ENCODE data around the gene ITPR2.
"Not testable (repeated sequence)": the region's sequence is repeated elsewhere in the genome, so short reads cannot be mapped to it uniquely, and the experiment has no call there.

The ITPR2 gene

DNA sequence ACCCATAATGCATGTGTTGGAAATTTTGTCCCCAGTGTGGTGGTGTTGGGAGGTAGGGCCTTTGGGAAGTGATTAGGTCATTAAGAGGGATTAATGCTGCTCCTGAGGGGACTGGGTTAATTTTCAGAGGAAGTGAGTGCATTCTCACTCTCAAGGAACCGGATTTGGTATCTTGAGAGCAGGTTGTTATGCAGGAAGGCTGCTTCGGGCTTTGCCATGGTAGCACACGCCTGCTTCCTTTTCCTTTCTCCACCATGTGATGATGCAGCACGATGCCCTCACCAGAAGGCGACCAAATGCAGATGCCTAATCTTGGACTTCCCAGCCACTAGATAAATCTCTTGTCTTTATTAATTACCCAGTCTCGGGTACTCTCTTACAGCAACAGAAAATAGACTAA lies 380.5 kb downstream of the ITPR2 start:
- DNase-seq (ENCODE audit: low read depth in 2 of 2): no peak

GRCh38 chr12:26451763-26452162 lies 381.2 kb downstream of the ITPR2 start:
- no peak for DNase-seq (ENCODE audit: low read depth in 2 of 2)

DNA sequence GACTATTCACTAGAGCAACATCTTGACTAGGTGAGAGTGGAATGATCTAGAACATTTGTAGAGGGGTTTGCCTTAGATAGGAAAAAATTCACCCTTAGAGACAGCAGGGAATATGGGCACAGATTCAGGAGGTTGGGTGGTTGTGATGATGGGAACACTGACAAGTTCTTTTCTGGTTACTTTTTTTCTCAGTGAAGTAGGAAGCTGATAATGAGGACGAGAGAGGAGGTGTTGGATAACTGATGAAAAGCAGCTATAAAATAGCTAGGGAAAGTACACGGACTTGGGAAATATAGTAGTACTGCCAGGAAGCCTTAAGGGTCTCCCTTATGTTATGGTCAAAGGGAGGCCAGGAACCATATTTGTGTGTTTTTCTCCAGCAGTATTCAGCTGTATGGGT lies 387.1 kb downstream of the ITPR2 start:
- no peak for DNase-seq (ENCODE audit: low read depth in 2 of 2)

- DNase-seq (ENCODE audit: low read depth in 2 of 2): no peak
Observed at GRCh38 chr12:26443309-26443708, 389.7 kb downstream of the ITPR2 start.

- DNase-seq (ENCODE audit: low read depth in 2 of 2): no peak
Observed at GRCh38 chr12:26441434-26441833, 391.6 kb downstream of the ITPR2 start.

DNA sequence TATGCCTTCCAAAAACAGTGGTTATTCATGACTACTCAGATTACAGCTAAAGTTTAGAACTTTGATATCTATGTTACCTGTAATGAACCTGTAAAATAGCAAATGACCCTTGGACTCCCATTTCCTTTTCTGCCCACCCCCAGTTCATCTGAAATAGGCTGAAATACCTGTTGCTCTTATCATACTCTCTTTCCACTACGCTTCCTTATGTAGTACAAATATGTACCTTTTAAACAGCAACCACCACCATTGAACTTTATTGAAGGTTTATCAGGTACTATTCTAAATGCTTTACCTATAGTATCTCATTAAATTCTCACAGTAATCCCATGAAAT lies 398.0 kb downstream of the ITPR2 start:
- no peak for DNase-seq (ENCODE audit: low read depth in 2 of 2)

DNA sequence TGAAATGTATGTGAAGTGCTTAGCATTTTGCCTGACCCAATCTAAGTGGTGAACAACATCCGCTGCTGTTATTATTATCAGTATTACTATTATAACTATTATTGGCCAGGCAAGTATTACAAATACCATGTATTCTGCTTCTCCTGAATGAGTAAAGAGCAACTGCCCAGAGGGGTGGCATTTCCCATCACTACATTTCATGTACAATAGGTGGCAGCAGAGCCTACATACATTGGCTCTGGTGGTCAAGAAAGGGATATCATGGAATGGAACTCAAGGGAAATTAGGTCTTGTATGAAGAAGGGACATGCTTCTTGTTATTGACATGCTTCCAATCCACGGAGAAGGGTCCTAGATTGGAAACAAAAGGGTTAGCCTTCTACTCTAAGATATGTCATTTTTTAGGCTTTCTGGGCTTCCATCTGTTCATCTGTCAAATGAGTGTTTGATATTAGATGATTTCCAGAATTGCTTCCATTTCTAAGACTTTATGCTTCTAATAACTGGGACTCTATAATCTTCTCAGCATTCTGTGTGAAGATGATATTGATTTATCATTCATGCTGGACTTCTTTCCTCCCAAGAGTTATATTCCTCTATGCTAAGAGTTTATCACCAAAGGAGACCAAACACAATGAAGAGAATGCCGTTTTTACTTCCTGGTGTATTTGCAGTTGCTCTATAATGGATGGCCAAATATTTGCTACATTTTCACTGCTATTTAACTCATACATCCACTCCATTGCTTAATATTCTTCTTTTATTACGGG lies 398.5 kb downstream of the ITPR2 start:
- no peak for DNase-seq (ENCODE audit: low read depth in 2 of 2)

GRCh38 chr12:26433701-26434100 lies 399.3 kb downstream of the ITPR2 start:
- not testable (repeated sequence) for DNase-seq (ENCODE audit: low read depth in 2 of 2)

GRCh38 chr12:26431211-26431610 lies 401.8 kb downstream of the ITPR2 start:
- DNase-seq (ENCODE audit: low read depth in 2 of 2): no peak

- not testable (repeated sequence) for DNase-seq (ENCODE audit: low read depth in 2 of 2)
Observed at GRCh38 chr12:26430596-26430995, 402.4 kb downstream of the ITPR2 start.

GRCh38 chr12:26429070-26429691 lies 403.8 kb downstream of the ITPR2 start:
- DNase-seq (ENCODE audit: low read depth in 2 of 2): no peak

- no peak for DNase-seq (ENCODE audit: low read depth in 2 of 2)
Observed at GRCh38 chr12:26428420-26428819, 404.6 kb downstream of the ITPR2 start.

GRCh38 chr12:26426652-26427051 lies 406.3 kb downstream of the ITPR2 start:
- no peak for DNase-seq (ENCODE audit: low read depth in 2 of 2)

DNA sequence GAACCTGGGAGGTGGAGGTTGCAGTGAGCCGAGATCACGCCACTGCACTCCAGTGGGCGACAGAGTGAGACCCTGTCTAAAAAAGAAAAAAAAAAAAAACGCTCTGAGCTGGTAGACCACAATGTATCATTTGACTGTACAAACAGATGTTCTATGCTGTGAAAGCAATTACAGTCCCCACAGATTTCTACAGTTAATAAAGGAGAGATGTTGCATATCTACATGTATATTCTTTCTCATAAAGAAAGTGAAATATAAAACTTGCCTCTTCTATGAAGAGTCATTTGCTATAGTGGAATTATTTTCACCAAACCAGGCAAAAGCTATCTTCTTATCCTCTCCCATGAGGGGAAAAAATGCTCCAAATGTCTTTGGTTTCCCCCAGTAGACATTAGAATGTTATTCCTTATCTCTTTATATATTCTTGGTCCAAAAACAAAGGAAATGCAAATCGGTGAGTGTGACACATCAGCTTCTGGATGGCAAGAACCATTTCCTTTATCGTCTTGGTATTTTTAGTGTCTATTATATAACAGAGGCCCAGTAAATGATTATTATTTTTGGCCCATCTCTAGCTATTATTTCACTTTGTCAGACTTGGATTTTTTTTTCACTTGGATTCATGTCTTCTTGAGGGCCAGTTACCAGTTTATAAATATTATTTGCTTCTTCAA lies 407.3 kb downstream of the ITPR2 start:
- no peak for DNase-seq (ENCODE audit: low read depth in 2 of 2)

DNA sequence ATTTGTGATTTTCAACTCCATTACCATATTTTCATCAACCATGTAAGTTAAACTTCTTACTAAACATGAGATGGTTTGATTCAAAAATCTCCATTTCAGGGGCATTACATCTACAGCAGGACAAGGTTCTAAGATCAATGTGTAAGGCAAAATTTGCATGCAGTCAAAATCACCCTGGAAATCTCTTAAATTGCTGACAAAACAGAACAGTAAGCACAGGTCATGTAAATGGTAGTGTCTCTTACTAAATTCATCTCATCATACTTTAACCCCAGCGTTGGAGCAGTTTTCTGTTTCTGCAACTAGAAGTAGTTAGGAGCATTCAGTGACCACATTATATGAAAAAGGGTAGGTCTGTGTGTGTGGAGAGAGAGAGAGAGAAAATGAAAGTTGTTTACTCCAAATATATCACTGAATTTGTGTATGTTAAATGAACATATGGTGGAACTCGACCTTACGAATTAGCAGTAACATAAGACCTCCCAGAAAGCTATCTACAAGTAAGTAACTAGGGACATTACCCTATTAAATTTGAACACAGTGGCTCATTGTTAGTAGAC lies 410.1 kb downstream of the ITPR2 start:
- DNase-seq (ENCODE audit: low read depth in 2 of 2): no peak

- DNase-seq (ENCODE audit: low read depth in 2 of 2): no peak
Observed at GRCh38 chr12:26416550-26416949, 416.4 kb downstream of the ITPR2 start.

DNA sequence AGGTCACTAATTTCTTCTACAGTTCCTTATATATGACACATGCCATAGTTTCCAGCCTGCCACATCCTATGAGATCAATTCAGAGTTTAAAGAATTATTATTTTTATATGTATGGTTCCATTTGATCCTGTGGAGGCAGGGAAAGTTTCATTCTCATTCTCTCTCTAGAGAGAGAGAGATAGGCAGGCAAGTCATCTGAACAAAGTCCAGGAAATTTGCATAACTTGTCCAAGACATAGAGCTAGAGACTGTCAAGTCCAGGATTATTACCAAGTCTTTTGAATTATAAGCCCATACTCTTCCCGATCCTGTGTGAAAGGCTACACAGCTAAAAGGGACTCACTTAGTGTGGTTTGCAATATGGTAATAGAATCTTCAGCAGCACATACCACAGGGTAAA lies 422.3 kb downstream of the ITPR2 start:
- DNase-seq (ENCODE audit: low read depth in 2 of 2): no peak

GRCh38 chr12:26406813-26407212 lies 426.2 kb downstream of the ITPR2 start:
- no peak for DNase-seq (ENCODE audit: low read depth in 2 of 2)

GRCh38 chr12:26406391-26406790 lies 426.6 kb downstream of the ITPR2 start:
- no peak for DNase-seq (ENCODE audit: low read depth in 2 of 2)

DNA sequence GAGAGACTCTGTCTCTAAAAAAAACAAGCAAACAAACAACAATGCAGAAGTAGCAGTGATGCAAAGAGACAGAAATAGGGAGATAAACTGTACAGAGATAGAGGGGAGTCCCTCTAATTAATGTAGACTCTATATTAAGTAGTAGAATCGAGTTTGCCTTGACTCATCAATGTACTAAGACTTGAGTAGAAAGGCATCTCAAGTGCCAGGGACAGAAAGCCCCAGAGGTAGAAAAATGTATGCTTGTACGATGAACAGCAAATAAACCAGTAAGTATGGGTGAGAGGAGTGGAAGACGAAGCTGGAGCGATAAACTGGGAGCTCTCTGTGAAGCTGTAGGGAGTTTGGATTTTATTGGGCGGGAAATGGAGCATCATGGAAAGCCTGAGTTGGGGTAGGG lies 429.4 kb downstream of the ITPR2 start:
- DNase-seq (ENCODE audit: low read depth in 2 of 2): no peak

DNA sequence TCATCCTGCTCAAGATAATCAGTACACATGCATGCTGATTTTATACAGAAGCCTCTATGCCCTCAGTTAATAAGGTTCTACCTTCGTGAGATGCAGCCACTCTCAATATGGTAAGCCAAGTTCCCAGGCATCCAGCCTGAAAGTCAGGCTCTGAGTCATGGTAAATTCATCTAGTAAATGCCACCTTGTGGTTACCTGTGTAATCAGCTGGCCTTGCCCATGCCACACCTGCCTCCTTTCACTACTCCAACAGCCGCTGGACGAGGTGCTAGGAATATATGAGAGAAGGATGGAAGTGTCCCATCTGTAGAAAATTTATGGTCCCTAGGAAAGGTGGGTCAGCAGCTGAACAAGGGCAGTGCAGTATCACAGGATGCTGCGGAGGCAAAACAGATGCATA lies 430.3 kb downstream of the ITPR2 start:
- DNase-seq (ENCODE audit: low read depth in 2 of 2): no peak

GRCh38 chr12:26401874-26402273 lies 431.1 kb downstream of the ITPR2 start:
- no peak for DNase-seq (ENCODE audit: low read depth in 2 of 2)

- no peak for DNase-seq (ENCODE audit: low read depth in 2 of 2)
Observed at GRCh38 chr12:26400627-26401026, 432.4 kb downstream of the ITPR2 start.
